Dendritic cell treated with granulocyte-macrophage colony-stimulating factor and Interleukin-4, amounts not matched to agents 40 ng/mL and 50 ng/mL, for 4 days (primary cell): ENCODE data around the gene SECISBP2L.
"Not testable (repeated sequence)": the region's sequence is repeated elsewhere in the genome, so short reads cannot be mapped to it uniquely, and the experiment has no call there.

Experiments used
- H3K27ac Mint-ChIP-seq: one replicate; pipeline ENCODE4 v1.8.0; 2022; ENCODE audit warnings: mild to moderate bottlenecking, mixed read lengths
- H3K27me3 Mint-ChIP-seq: one replicate; pipeline ENCODE4 v1.8.0; 2022; ENCODE audit warnings: mild to moderate bottlenecking, mixed read lengths
- H3K36me3 Mint-ChIP-seq: one replicate; pipeline ENCODE4 v1.8.0; 2022; ENCODE audit warnings: low read depth, mixed read lengths
- H3K4me1 Mint-ChIP-seq: one replicate; pipeline ENCODE4 v1.8.0; 2022; ENCODE audit warnings: low read depth, mixed read lengths
- H3K4me3 Mint-ChIP-seq: one replicate; pipeline ENCODE4 v1.8.0; 2022; ENCODE audit warnings: mild to moderate bottlenecking, moderate library complexity, mixed read lengths
- H3K9me3 Mint-ChIP-seq: one replicate; pipeline ENCODE4 v1.8.0; 2022; ENCODE audit warnings: mixed read lengths
- intact Hi-C: fragments of 100-400 bp; cut with micrococcal nuclease; formaldehyde crosslinking; loops from one replicate; pipeline ENCODE4 v1.15.0; 2022

Gene SECISBP2L

GRCh38 chr15:49046220-49047102 is at the start of gene SECISBP2L:
Gene SECISBP2L (minus strand): TSS chr15:49046446. CDS start chr15:49046299, 147 bp downstream.
- peaks cover 11% of the 10 kb centered on the region for H3K36me3 Mint-ChIP-seq
- intact Hi-C loops = loop anchor here (5.0 kb wide), 3 partner anchors 111 to 576 kb away; partner anchors contain the start of genes COPS2, DTWD1, FAM227B and FGF7
- peak within 1 kb of the TSS; percentile 91 for H3K27ac Mint-ChIP-seq
- H3K4me1 Mint-ChIP-seq = peaks cover 29% of the 10 kb centered on the region
- no peaks in the 10 kb centered on the region for H3K9me3 Mint-ChIP-seq
- H3K27me3 Mint-ChIP-seq = no peaks in the 10 kb centered on the region
- peak within 1 kb of the TSS; percentile 94 for H3K4me3 Mint-ChIP-seq

GRCh38 chr15:49094923-49095322 is 48.7 kb upstream of the SECISBP2L start:
- intact Hi-C loops = no loop called here
- Mint-ChIP-seq H3K27me3 (no peaks in the 10 kb centered on the region), H3K9me3 (no peaks in the 10 kb centered on the region), H3K4me3 (no peak overlapping the region), H3K36me3 (no peaks in the 10 kb centered on the region), H3K27ac (no peak overlapping the region), H3K4me1 (no peaks in the 10 kb centered on the region)

- no peak overlapping the region for H3K27ac Mint-ChIP-seq
These were observed 47.2 kb upstream of the SECISBP2L start for GRCh38 chr15:49093252-49094105.

GRCh38 chr15:49088996-49089395 is 42.8 kb upstream of the SECISBP2L start:
- H3K4me1 Mint-ChIP-seq = no peaks in the 10 kb centered on the region
- intact Hi-C loops = no loop called here
- no peaks in the 10 kb centered on the region for H3K9me3 Mint-ChIP-seq
- H3K27me3 Mint-ChIP-seq = no peaks in the 10 kb centered on the region
- H3K27ac Mint-ChIP-seq = no peak overlapping the region
- H3K4me3 Mint-ChIP-seq = no peak overlapping the region
- H3K36me3 Mint-ChIP-seq = no peaks in the 10 kb centered on the region

More at GRCh38 chr15:49093252-49094105, 47.2 kb upstream of the SECISBP2L start:
- H3K9me3 Mint-ChIP-seq = no peaks in the 10 kb centered on the region
- no peaks in the 10 kb centered on the region for H3K36me3 Mint-ChIP-seq
- no peak overlapping the region for H3K4me3 Mint-ChIP-seq
- intact Hi-C loops = no loop called here
- H3K27me3 Mint-ChIP-seq = no peaks in the 10 kb centered on the region
- H3K4me1 Mint-ChIP-seq = no peaks in the 10 kb centered on the region

- Mint-ChIP-seq H3K27ac (no peak overlapping the region), H3K27me3 (no peaks in the 10 kb centered on the region), H3K36me3 (no peaks in the 10 kb centered on the region), H3K4me1 (peaks cover 6% of the 10 kb centered on the region), H3K9me3 (no peaks in the 10 kb centered on the region), H3K4me3 (no peak overlapping the region)
- intact Hi-C loops = no loop called here
These were observed 39.6 kb upstream of the SECISBP2L start for GRCh38 chr15:49085696-49086459.

GRCh38 chr15:49084285-49084570 is 38.0 kb upstream of the SECISBP2L start:
- peaks cover 6% of the 10 kb centered on the region for H3K4me1 Mint-ChIP-seq

GRCh38 chr15:49083401-49084284 is 37.4 kb upstream of the SECISBP2L start:
- H3K4me1 Mint-ChIP-seq = peaks cover 6% of the 10 kb centered on the region
- no peak overlapping the region for H3K4me3 Mint-ChIP-seq
- H3K9me3 Mint-ChIP-seq = no peaks in the 10 kb centered on the region
- H3K27me3 Mint-ChIP-seq = no peaks in the 10 kb centered on the region
- no peaks in the 10 kb centered on the region for H3K36me3 Mint-ChIP-seq
- H3K27ac Mint-ChIP-seq = no peak overlapping the region
- intact Hi-C loops = no loop called here

More at GRCh38 chr15:49084285-49084570, 38.0 kb upstream of the SECISBP2L start:
- H3K4me3 Mint-ChIP-seq = no peak overlapping the region
- no peak overlapping the region for H3K27ac Mint-ChIP-seq
- no peaks in the 10 kb centered on the region for H3K27me3 Mint-ChIP-seq
- no peaks in the 10 kb centered on the region for H3K9me3 Mint-ChIP-seq
- no peaks in the 10 kb centered on the region for H3K36me3 Mint-ChIP-seq
- intact Hi-C loops = no loop called here

GRCh38 chr15:49082960-49083359 is 36.7 kb upstream of the SECISBP2L start:
- Mint-ChIP-seq H3K4me1 (peaks cover 6% of the 10 kb centered on the region), H3K9me3 (no peaks in the 10 kb centered on the region), H3K36me3 (no peaks in the 10 kb centered on the region), H3K4me3 (no peak overlapping the region), H3K27ac (no peak overlapping the region), H3K27me3 (no peaks in the 10 kb centered on the region)
- intact Hi-C loops = no loop called here

- peaks cover 2% of the 10 kb centered on the region for H3K27me3 Mint-ChIP-seq
- peaks cover 13% of the 10 kb centered on the region for H3K4me1 Mint-ChIP-seq
- no peak overlapping the region for H3K4me3 Mint-ChIP-seq
- intact Hi-C loops = no loop called here
- no peaks in the 10 kb centered on the region for H3K9me3 Mint-ChIP-seq
- H3K36me3 Mint-ChIP-seq = no peaks in the 10 kb centered on the region
- H3K27ac Mint-ChIP-seq = no peak overlapping the region
These were observed 33.2 kb upstream of the SECISBP2L start for GRCh38 chr15:49079340-49080039.

- peaks cover 7% of the 10 kb centered on the region for H3K4me1 Mint-ChIP-seq
- H3K27me3 Mint-ChIP-seq = peaks cover 12% of the 10 kb centered on the region
- no peak overlapping the region for H3K4me3 Mint-ChIP-seq
- no peaks in the 10 kb centered on the region for H3K36me3 Mint-ChIP-seq
- no peaks in the 10 kb centered on the region for H3K9me3 Mint-ChIP-seq
- no peak overlapping the region for H3K27ac Mint-ChIP-seq
- intact Hi-C loops = no loop called here
These were observed 29.6 kb upstream of the SECISBP2L start for GRCh38 chr15:49075881-49076280.

- H3K27ac Mint-ChIP-seq, intact Hi-C loops, H3K4me1 Mint-ChIP-seq, H3K36me3 Mint-ChIP-seq, H3K4me3 Mint-ChIP-seq, H3K9me3 Mint-ChIP-seq: not testable (repeated sequence)
- peaks cover 12% of the 10 kb centered on the region for H3K27me3 Mint-ChIP-seq
These were observed 28.5 kb upstream of the SECISBP2L start for GRCh38 chr15:49074589-49075287.

- Mint-ChIP-seq H3K36me3 (no peaks in the 10 kb centered on the region), H3K27ac (no peak overlapping the region), H3K4me1 (peaks cover under 1% of the 10 kb centered on the region), H3K9me3 (no peaks in the 10 kb centered on the region), H3K27me3 (peaks cover 3% of the 10 kb centered on the region), H3K4me3 (no peak overlapping the region)
- intact Hi-C loops = no loop called here
These were observed 20.1 kb upstream of the SECISBP2L start for GRCh38 chr15:49066372-49066771.
